HG02885 (cell line): Measurements from ENCODE around the gene PI4KA.
A peak's percentile ranks its signal among the peaks of the same experiment; 100 is the strongest.
"Not testable (repeated sequence)": the region's sequence is repeated elsewhere in the genome, so short reads cannot be mapped to it uniquely, and the experiment has no call there.

Experiments
- ATAC-seq: cut with Tn5 transposase; IDR thresholded peaks from one replicate; pipeline ENCODE4 v1.9.1; 2021; ENCODE audit warnings: mild to moderate bottlenecking; ENCODE audit not compliant: unreplicated experiment, poor library complexity

PI4KA gene

DNA sequence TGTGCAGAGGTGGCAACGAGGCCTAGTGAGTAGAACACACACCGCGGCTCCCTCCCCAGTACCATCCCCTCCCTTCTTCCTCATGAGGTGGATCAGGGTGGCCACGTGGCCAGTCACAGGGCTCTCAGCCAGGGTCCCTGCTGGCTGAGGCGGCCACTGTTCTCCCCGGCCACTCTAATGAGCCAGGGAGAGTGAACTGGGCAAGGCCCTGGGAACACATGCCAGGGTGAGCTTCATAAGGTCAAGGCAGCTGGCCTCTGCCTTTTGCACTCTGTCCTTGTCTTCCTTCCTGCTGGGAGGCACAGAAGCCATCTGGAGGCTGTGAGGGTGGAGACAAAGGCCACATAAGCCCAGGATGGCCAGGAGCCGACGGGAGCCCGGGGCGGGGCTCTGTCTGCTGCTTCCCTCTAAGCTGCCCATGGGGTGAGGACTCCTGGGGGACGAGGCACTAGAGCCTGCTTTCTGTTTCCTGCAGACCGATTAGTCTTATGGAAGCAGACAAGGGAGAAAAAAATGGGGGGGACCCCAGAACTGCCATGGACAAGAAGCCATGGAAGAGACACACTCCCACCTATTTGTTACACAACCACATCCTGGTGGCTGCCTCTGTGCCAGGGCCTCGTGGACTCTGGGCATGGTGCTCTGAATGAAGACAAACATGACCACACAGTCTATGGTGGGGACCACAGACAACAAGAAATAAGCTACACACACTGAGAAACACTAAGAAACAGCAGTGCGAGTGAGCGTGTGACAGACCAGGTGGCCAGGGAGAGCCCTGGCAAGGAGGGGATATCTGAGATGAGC, 123.1 kb downstream of the PI4KA start:
- ATAC-seq: not testable (repeated sequence)

GRCh38 chr22:20732431-20732830, 126.2 kb downstream of the PI4KA start:
- not testable (repeated sequence) for ATAC-seq

DNA sequence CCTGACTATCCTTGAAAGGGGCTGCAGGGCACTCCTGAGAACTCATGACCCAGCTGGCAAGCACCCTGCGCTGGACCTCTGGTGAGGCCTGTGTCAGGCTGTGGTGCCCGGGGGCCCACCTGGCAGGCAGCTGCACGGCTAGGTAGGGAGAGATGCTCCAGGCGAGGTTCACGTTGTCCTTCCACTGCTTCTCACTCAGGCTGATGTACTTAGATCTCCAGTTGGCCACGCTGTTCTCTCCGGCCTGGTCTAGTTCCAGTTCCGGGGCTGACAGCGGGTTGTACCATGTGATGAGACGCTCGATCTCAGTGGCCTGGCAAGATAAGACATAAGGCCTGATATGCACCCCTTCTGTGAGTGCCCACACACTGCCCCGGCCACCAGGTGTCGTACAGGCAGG, 129.4 kb downstream of the PI4KA start:
- no peak for ATAC-seq

GRCh38 chr22:20728523-20729190, 130.0 kb downstream of the PI4KA start:
- ATAC-seq: no peak

- no peak for ATAC-seq
Observed at GRCh38 chr22:20727118-20728015, 131.2 kb downstream of the PI4KA start.

- ATAC-seq: no peak
Observed at GRCh38 chr22:20725987-20726558, 132.5 kb downstream of the PI4KA start.

DNA sequence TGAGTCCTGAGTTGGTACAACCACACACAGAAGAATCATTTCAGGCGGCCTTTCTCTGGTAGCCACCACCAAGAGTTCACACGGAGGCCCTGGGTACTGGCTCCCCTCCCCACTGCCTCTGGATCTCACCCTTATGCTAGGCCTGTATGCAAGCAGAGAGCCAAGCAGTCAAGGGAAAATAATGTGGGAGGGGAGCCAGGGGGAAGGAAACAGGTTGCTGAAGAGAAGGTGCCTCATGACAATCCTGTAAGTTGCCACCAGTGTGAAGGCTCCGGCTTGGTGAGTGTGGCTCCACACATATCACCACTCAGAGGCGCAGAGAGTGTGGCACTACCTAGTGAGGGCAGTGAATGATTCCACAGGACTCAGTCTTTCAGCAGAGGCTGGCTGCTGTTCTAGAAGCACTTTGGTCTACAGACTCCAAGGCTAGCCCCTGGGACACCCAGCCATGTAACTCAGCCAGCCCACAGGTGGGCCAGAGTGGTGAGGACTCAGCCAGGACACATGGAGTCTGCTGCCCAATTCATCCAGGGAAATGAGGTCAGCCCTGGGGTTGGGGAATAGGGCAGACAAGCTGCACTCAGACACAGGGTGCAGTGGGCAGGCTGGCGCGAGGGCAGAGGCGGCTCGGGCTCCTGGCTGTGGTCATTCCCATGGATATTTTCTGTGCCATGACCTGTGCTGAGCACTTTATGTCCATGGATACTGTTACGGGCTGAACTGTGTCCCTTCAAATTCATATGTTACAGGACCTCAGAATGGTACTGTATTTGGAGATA, 133.7 kb downstream of the PI4KA start:
- ATAC-seq: no peak

GRCh38 chr22:20721409-20722218, 137.0 kb downstream of the PI4KA start:
- no peak for ATAC-seq

DNA sequence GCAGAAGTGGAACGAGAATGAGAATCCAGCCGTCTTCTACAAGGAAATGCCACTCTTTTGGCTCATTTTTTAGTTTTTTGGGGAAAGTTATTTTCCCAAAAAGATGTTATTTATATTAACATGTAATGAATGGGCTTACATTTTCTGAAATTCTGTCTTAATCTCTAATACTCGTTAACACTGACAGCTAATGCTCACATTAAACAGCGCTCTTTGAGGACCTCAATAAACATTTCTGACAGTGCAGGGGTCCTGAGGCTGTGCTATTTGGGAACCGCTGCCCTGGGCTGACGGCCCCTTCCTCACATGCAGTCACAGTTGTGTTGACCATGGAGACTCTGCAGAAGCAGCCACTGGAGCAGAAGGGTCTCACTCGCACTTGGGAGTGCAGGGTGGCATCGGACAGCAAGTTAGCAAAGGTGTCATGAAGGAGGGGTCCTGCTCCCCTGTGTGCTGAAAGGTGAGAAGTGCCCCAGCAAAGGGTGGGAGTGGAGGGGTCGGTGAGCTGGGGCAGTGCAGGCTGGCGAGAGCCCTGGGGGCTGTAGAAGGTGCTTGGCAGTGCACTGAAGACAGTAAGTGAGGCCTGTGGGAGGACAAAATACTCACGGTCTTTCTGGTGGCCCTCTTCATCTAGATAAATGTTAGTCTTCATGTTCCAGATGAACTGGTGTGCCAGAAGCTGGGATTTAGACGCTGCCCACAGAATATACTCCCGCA, 137.8 kb downstream of the PI4KA start:
- ATAC-seq: no peak

DNA sequence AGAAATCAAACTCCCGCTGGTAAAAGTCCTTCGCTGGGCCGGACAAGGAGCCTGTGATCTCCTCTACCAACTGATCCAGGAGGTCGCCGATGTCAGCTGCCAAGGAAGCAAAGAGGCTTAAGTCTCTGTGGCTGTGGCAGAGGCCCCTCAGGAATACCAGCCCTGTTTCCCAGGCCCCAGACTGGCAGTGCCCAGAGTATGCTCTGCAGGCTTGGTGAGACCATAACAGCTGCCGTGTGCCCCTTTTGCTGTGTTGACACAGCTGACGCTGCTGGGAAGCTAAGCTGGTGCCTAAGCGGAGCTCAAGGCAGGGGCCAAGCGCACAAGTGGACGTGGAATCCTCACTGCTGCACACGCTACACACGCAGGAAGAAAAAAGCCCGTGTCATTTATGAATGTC, 139.9 kb downstream of the PI4KA start:
- ATAC-seq: not testable (repeated sequence)

- ATAC-seq: not testable (repeated sequence)
Observed at GRCh38 chr22:20717981-20718380, 140.6 kb downstream of the PI4KA start.

GRCh38 chr22:20717213-20717866, 141.3 kb downstream of the PI4KA start:
- not testable (repeated sequence) for ATAC-seq

DNA sequence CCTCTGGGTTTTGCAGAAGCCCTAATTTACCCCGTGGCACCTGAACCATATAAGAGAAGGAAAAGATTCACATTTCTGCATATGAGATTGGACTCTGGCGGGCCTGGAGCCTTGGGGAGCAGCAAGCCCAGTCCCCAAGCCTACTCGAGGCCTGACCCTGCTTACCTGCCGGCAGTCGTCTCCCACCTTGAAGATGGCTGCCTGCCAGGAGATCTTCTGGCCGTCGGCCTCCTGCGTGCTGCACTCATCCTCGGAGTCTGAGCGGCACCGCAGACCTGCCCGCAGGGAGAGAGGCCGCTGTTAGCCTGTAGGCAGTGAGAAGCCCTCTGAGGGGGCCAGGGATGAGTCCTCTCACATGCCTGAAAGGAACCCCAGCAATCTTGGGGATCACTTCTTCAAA, 145.5 kb downstream of the PI4KA start:
- ATAC-seq: not testable (repeated sequence)

- not testable (repeated sequence) for ATAC-seq
Observed at GRCh38 chr22:20709966-20710365, 148.6 kb downstream of the PI4KA start.

DNA sequence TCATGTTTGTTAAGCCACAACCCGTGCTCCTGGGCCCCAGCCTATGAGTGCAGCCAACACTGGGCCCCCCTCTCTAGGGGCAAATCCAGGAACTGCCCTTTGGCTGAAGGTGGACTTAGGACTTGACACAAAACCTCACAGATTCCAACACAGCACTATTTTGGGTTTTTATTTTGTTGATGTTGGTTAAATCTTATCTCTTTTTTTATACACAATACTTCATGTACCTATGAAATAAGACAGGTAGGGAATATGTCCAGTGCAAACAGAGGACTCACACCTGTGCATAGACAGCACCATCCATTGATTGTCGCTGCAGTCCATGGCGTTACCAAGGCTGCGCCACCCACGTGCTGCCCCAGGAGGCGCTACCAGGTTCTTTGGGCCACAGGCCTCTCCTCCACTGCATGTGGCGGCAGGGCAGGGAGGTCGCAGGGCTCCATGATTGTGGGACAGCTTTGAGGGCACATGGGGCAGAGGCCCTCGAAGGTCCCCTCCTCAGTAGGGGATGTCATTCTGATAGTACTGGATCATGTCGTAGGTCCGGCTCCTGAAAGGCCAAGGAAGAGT, 151.0 kb downstream of the PI4KA start:
- not testable (repeated sequence) for ATAC-seq

GRCh38 chr22:20703816-20704609, 154.6 kb downstream of the PI4KA start:
- ATAC-seq: not testable (repeated sequence)

DNA sequence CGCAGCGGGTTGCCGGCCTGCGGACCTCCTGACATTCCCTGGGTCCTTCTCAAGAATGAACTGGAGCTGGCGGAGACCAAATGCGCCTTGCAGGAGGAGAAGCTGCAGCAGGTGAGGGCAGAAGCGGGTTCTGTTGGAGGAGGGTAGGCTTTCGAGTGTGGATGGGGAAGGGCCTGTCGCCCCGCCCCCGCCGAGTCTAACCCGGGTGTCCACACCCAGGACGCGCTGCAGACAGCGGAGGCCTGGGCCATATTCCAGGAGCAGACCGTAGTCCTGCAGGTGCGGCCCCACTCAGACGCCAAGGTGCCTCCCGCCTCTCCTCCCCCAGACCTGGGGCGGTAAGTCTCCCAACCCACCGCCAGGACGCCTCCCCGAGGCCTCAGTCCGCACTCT, 155.2 kb downstream of the PI4KA start:
- peak; percentile 29 for ATAC-seq
